CD4-positive, alpha-beta T cell treated with Interleukin-6 for 4 hours (primary cell): ENCODE data around the gene RNF112.
"Not testable (repeated sequence)": the region's sequence is repeated elsewhere in the genome, so short reads cannot be mapped to it uniquely, and the experiment has no call there.

ENCODE experiments used
- DNase-seq: peaks from one replicate; pipeline ENCODE4 v3.0.0-alpha.2; 2020; ENCODE audit warnings: mixed read lengths

Gene RNF112

GRCh38 chr17:19456016-19456927 is 45.2 kb downstream of the RNF112 start:
- no peak for DNase-seq

GRCh38 chr17:19457046-19457445 is 46.0 kb downstream of the RNF112 start:
- DNase-seq = no peak

GRCh38 chr17:19457830-19458271 is 46.8 kb downstream of the RNF112 start:
- DNase-seq = no peak

GRCh38 chr17:19458481-19458880 is 47.4 kb downstream of the RNF112 start:
- not testable (repeated sequence) for DNase-seq

- not testable (repeated sequence) for DNase-seq
Observed at GRCh38 chr17:19459018-19459655, 48.1 kb downstream of the RNF112 start.

- no peak for DNase-seq
Observed at GRCh38 chr17:19460700-19461099, 49.7 kb downstream of the RNF112 start.

GRCh38 chr17:19461116-19461515 is 50.1 kb downstream of the RNF112 start:
- DNase-seq = no peak

- DNase-seq = no peak
Observed at GRCh38 chr17:19461681-19462080, 50.6 kb downstream of the RNF112 start.

- DNase-seq = not testable (repeated sequence)
Observed at GRCh38 chr17:19462456-19463035, 51.5 kb downstream of the RNF112 start.

GRCh38 chr17:19464031-19465026 is 53.3 kb downstream of the RNF112 start:
- no peak for DNase-seq
